ENCODE results near the gene POLR2E.

Gene POLR2E

DNA sequence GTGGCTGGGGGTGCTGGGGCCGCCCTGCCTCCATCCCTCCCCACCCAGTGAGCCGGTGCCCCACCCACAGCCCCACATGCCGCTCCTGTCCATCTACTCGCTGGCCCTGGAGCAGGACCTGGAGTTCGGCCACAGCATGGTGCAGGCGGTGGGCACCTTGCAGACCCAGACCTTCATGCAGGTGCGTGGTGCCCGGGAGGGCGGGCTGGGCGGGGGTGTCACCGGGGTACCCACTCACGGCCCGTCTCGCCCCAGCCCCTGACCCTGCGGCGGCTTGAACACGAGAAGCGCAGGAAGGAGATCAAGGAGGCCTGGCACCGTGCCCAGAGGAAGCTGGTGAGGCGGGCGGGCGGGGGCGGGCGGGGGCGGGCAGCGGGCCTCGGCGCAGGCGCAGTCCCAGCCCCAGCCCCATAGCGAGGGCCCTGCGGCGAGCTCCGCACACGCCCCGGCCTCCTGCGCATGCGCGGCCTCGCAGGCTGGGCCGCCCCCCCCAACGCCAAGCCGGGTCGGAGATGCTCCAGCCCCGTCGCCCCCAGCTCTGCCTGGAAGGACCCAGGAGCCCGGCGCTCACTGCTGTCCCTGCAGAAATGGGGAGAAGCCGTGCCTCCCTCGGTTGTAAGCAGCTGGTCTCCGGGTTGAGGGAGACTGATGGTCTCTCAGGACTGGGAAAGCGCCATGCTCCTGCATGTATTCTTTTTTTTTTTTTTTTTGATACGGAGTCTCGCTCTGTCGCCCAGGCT is 20.5 kb downstream of the POLR2E start:
- no peak for TF ChIP-seq CTCF (IDR thresholded peaks at IDR 0.05; ENCODE audit: insufficient read depth, low read depth, low read length, missing control alignments)
- H3K4me3 ChIP-seq (ENCODE audit: low read length) = no peak overlapping the region
- DNase-seq (ENCODE audit: low read depth) = no peak

- no peak overlapping the region for H3K4me3 ChIP-seq (ENCODE audit: low read length)
- TF ChIP-seq CTCF (IDR thresholded peaks at IDR 0.05; ENCODE audit: insufficient read depth, low read depth, low read length, missing control alignments) = no peak
- DNase-seq (ENCODE audit: low read depth) = no peak
These were observed 21.1 kb downstream of the POLR2E start for GRCh38 chr19:1073956-1074517.

GRCh38 chr19:1073063-1073955 is 21.9 kb downstream of the POLR2E start:
- TF ChIP-seq CTCF (IDR thresholded peaks at IDR 0.05; ENCODE audit: insufficient read depth, low read depth, low read length, missing control alignments) = no peak
- DNase-seq (ENCODE audit: low read depth) = no peak
- no peak overlapping the region for H3K4me3 ChIP-seq (ENCODE audit: low read length)

- DNase-seq (ENCODE audit: low read depth) = no peak
- no peak for TF ChIP-seq CTCF (IDR thresholded peaks at IDR 0.05; ENCODE audit: insufficient read depth, low read depth, low read length, missing control alignments)
- no peak overlapping the region for H3K4me3 ChIP-seq (ENCODE audit: low read length)
These were observed 22.7 kb downstream of the POLR2E start for GRCh38 chr19:1072371-1073015.

DNA sequence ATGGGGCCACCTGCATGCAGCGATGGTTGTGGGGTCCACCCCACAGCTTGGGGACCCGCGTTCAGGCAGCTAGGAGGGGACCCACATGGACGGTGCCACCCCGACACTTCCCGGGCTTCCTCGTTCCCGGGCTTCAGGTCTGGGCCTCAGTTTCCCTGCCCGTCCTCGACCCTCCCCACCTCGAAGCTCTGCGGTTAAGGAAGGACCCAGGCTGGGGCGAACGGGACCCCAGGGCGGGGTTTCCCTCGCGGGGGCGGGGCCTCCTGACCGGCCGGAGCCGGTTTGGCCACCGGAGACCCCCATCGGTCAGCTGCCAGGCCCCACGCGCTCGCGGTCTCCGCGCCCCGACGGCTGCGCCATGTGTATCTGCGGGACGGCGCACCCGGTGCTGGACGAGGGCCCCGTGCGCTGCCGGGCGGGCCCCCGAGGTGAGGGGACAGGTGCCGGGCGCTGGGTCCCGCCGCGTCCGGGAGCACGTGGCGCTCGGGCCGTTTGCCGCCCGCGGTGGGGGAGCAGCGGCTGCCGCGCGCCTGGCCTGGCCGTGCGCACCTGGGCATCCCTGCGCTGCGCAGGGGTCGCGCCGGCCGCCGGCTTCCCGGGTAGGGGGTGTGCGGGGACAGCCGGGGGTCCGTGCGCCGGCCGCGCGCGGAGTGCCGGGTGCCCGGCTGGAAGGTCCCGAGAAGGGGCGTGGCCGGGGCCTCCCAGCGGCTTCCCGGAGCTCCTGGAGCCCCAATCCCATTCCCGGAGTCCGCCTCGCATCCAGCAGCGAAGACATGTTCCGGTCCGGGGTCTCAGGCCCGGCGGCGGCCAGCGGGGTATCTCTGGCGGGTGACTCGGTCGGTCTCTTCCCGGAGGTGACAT is 24.0 kb downstream of the POLR2E start:
- no peak for TF ChIP-seq CTCF (IDR thresholded peaks at IDR 0.05; ENCODE audit: insufficient read depth, low read depth, low read length, missing control alignments)
- no peak overlapping the region for H3K4me3 ChIP-seq (ENCODE audit: low read length)
- no peak for DNase-seq (ENCODE audit: low read depth)

GRCh38 chr19:1070576-1070930 is 24.6 kb downstream of the POLR2E start:
- TF ChIP-seq CTCF (IDR thresholded peaks at IDR 0.05; ENCODE audit: insufficient read depth, low read depth, low read length, missing control alignments) = peak; percentile 13
- no peak overlapping the region for H3K4me3 ChIP-seq (ENCODE audit: low read length)
- DNase-seq (ENCODE audit: low read depth) = no peak
